NCI-H748 (cell line): Measurements from ENCODE around the gene CREG1.
A peak's percentile ranks its signal among the peaks of the same experiment; 100 is the strongest.

Source experiments
- DNase-seq: peaks from one replicate; lab custom pipeline; 2025; ENCODE audit not compliant: unreplicated experiment; lab: John Stamatoyannopoulos, UW

CREG1 gene

GRCh38 chr1:167509587-167509986 is 44.0 kb downstream of the CREG1 start:
- no peak for DNase-seq

DNA sequence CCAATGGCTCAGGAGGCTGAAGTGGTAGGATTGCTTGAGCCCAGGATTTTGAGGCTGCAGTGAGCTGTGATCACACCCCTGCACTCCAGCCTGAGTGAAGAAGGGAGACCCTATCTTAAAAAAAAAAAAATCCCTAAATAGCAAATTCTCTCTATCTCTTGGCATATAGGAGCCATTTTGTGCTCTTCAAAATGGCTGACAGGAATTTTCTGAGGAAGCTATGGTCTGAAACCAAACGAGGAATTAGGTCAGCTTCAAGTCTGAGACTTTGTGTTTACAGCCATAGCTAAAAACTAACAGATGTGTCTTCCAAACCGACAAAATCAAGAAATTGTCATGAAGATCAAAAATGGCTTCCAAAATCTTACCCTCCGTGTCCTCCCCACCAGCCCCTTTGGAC is 45.8 kb downstream of the CREG1 start:
- DNase-seq, result no peak

GRCh38 chr1:167504467-167504827 is 49.1 kb downstream of the CREG1 start:
- DNase-seq, result no peak

DNA sequence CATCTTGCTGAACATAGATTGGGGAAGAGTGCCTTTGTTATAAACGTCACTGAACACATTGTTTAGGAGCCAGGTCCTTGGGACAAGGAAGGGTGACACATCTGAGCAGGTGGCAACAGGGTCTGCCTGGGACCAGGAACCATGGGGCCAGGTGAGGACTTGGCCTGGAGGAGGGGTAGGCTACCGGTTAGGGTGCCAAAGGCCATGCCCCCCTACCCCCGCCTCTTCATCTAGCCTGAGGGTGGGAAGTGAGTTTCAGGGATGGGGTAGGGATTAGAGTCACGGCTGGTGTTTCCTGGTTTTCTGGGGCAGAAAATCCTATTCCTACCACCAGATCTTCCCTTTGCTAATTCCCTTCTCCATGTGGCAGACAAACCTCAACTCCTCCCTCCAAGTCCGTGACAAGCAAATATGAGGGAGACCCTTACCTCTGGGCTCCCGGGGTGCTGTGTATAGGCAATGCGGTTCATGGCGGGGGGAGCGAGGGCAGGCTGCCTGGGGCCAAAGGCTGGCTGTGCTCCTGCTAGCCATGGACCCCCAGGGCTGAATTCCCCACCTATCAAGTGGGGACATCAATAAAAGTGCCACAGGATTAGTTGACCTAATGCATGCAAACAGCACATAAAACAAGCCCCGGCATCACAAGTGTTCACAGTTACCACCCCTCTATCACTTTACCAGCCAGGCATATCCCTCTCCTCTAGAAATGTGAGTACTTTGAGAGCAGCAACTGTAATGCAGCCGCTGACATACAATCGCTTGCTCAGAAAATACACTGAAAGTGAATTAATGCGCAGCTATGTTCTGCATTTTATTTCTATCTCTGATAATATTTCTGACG is 49.7 kb downstream of the CREG1 start:
- DNase-seq, result no peak

GRCh38 chr1:167502719-167503462 is 50.7 kb downstream of the CREG1 start:
- no peak for DNase-seq

DNA sequence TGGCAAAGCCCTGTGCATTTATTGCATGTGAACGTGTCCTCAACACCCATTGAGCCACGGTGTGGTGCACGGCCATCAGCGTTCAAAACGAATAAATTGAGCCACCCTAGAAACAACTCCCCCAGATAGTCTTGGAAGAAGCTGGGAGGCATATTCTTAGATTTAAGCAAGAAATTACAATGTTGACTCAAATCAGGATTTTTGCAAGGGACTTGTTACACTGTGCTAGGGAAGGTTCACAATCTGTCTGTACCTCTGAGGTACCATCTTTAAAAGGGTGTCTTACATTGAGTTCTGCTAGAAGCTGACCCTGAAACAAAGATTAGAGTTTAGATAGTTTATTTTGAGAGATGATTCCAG is 51.4 kb downstream of the CREG1 start:
- no peak for DNase-seq

- DNase-seq, result no peak
These were observed 51.9 kb downstream of the CREG1 start for GRCh38 chr1:167501515-167502191.

DNA sequence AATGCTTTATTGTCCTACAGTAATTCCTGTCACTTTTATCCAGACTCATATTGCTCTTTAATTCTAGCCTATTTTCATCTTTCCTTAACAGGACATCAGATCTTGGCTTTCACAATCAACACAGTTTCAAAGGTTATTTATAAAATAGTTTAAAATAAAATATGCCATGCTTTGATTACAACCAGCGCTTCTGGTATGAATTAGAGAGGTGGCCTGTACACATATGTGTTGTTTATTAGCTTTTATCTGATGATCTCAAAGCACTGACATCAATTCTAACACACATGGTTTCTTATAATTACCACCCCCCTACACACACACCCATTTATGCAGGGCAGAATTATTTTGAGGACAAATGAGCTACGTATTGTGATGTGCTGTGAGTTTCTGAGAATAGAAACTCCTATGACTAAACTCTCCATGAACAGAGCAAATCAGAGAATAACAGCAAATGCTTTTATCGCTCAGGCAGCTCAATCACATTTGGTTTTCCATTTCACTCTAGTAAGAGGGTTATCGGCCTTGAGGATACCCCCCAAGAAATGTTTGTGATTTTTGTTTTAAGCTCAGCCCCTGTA is 53.2 kb downstream of the CREG1 start:
- no peak for DNase-seq

DNA sequence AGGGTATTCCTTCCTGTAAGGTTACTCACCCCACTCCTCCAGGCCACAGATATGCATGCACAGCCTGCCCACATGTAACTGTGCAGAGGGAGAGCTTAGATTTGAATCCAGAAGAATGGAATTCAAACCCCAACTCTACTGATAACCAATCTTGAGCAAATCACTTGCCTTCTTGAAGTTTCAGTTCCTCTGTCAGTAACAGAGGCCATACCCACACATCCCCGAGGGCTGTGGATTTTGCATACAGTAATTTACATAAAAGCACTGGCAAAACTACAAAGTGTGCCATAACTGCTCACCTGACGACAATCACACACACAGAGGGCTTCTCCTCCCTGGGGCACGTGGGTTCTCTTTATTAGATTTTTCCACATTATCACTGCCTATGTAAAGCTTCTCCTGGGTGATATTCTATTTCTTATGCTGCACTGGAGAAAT is 53.9 kb downstream of the CREG1 start:
- DNase-seq, result no peak

DNA sequence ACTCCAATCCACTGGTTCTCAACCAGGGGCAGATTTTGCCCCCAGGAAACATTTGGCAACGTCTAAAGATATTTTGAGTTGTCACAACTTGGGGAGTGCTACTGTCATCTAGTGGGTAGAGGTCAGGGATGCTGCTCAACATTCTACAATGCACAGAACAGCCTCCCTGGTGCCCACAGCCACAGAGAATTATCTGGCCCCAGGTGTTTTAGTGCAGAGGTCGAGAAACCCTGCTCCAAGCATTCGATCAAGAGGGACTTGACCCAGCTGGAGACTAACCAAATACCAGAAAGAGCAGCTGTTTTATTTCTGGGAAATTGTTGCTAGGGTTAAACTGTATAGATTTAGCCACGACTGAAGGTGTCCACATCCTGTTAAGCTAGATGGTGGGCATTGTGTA is 54.5 kb downstream of the CREG1 start:
- peak; percentile 15 for DNase-seq

- DNase-seq, result no peak
These were observed 56.6 kb downstream of the CREG1 start for GRCh38 chr1:167496797-167497619.

DNA sequence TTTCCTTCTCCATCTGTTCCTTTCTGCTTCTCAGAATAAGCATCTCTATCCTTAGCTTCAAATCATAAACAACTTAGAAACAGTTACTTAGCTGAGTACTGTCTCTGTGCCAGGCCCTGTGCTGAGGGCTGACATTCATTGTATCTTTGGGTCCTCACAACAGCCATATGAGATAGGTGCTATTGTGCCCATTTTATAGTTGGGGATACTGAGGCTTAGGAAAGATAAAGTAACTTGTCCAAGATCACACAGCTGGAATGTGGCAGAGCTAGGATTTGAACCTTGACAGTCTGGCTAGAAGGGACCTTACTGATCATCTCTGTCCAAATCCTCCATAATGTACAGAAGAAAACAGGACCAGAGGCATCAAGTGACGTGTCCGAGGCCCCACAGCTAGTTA is 60.2 kb downstream of the CREG1 start:
- no peak for DNase-seq

DNA sequence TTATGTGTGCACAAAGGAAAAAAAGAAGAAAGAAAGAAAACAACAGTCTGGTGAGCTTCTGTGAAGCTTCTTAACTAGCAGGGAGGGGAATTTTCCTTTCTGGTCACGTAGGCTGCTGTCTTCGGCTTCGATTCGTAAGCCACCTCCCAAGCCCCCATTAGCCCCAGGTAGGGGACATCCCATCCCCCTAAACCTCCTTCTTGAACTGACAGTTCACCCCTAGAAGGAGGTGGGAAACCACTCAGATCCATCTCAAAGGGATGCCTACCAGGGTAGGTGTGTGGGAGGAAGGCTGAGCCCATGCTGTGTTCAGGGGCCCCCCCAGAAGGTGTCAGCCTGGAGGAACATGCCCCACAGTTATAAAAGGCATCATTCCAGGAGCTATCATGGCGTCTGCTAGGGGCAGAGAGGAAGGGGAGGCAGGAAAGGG is 61.1 kb downstream of the CREG1 start:
- DNase-seq, result no peak

GRCh38 chr1:167491586-167492461 is 61.7 kb downstream of the CREG1 start:
- DNase-seq, result no peak
